Neuronal stem cell (in vitro differentiated cells): ENCODE data around the gene BORCS5.
"Not testable (repeated sequence)": the region's sequence is repeated elsewhere in the genome, so short reads cannot be mapped to it uniquely, and the experiment has no call there.

Source experiments
- DNase-seq: peaks from one replicate; pipeline ENCODE4 v3.0.0-alpha.2; 2013; ENCODE audit warnings: low spot score
- H2AFZ ChIP-seq: one replicate; pipeline ENCODE4 v1.6.1; 2013; ENCODE audit warnings: mild to moderate bottlenecking, low read length, inconsistent platforms
- H2AK5ac ChIP-seq: 2 replicates; pipeline ENCODE4 v1.6.1; 2013; ENCODE audit warnings: low read depth, mild to moderate bottlenecking, inconsistent platforms, low read length, moderate library complexity, mixed read lengths
- H2BK120ac ChIP-seq: 2 replicates; pipeline ENCODE4 v1.6.1; 2013; ENCODE audit warnings: low read depth, mild to moderate bottlenecking, inconsistent platforms, low read length, moderate library complexity, mixed read lengths
- H2BK12ac ChIP-seq: one replicate; pipeline ENCODE4 v1.6.1; 2013; ENCODE audit warnings: low read length, inconsistent platforms
- H2BK15ac ChIP-seq: 2 replicates; pipeline ENCODE4 v1.6.1; 2013; ENCODE audit warnings: mild to moderate bottlenecking, low read length, inconsistent platforms, mixed read lengths
- H2BK5ac ChIP-seq: one replicate; pipeline ENCODE4 v1.6.1; 2013; ENCODE audit warnings: inconsistent platforms, mild to moderate bottlenecking, low read length, moderate library complexity
- H3K14ac ChIP-seq: one replicate; pipeline ENCODE4 v1.6.1; 2013; ENCODE audit warnings: low read length, inconsistent platforms
- H3K18ac ChIP-seq: 2 replicates; pipeline ENCODE4 v1.6.1; 2013; ENCODE audit warnings: low read length, inconsistent platforms
- H3K23ac ChIP-seq: 2 replicates; pipeline ENCODE4 v1.6.1; 2013; ENCODE audit warnings: low read depth, mild to moderate bottlenecking, mixed read lengths, low read length, inconsistent platforms; ENCODE audit not compliant: poor library complexity
- H3K27ac ChIP-seq: replicated peaks from 3 replicates; pipeline ENCODE4 v1.5.1; 2013; ENCODE audit warnings: low read length, inconsistent platforms
- H3K27me3 ChIP-seq, 3 experiments: 2 replicates each; pipeline ENCODE4 v1.6.1; 2013; ENCODE audit warnings: low read length in 3 of 3, mild to moderate bottlenecking in 2 of 3, inconsistent platforms in 1 of 3, low read depth in 1 of 3, mixed read lengths in 1 of 3, moderate library complexity in 1 of 3; ENCODE audit not compliant: control insufficient read depth in 3 of 3, insufficient read depth in 3 of 3
- H3K36me3 ChIP-seq, 2 donors: replicated peaks in 1 of 2; 2 replicates each; pipeline ENCODE4 v1.6.1; 2013; ENCODE audit warnings: low read length in 2 of 2; ENCODE audit not compliant: control insufficient read depth in 2 of 2, insufficient read depth in 2 of 2
- H3K4ac ChIP-seq: 2 replicates; pipeline ENCODE4 v1.6.1; 2013; ENCODE audit warnings: inconsistent platforms, mild to moderate bottlenecking, low read length, moderate library complexity
- H3K4me1 ChIP-seq, 2 donors: 1 replicate in 1 of 2; 2 replicates in 1 of 2; pipeline ENCODE4 v1.6.1; 2013; ENCODE audit warnings: low read length in 2 of 2, low read depth in 1 of 2; ENCODE audit not compliant: control insufficient read depth in 2 of 2, insufficient read depth in 1 of 2
- H3K4me2 ChIP-seq: one replicate; pipeline ENCODE4 v1.6.1; 2013; ENCODE audit warnings: mild to moderate bottlenecking, low read length, inconsistent platforms; ENCODE audit not compliant: insufficient read depth, poor library complexity, severe bottlenecking
- H3K4me3 ChIP-seq, 2 donors: 2 replicates each; pipeline ENCODE4 v1.5.1; 2013; ENCODE audit warnings: low read length in 2 of 2, mild to moderate bottlenecking in 2 of 2, inconsistent platforms in 1 of 2, moderate library complexity in 1 of 2
- H3K79me1 ChIP-seq: one replicate; pipeline ENCODE4 v1.6.1; 2013; ENCODE audit warnings: low read depth, mild to moderate bottlenecking, inconsistent platforms, low read length, moderate library complexity
- H3K9ac ChIP-seq: one replicate; pipeline ENCODE4 v1.6.1; 2013; ENCODE audit warnings: mild to moderate bottlenecking, low read depth, low read length, inconsistent platforms; ENCODE audit not compliant: poor library complexity
- H3K9me3 ChIP-seq, 2 donors: replicated peaks in 1 of 2; 2 replicates each; pipeline versions ENCODE3 to v1.6.1; 2013; ENCODE audit warnings: low read length in 2 of 2, mild to moderate bottlenecking in 2 of 2, inconsistent platforms in 1 of 2, low read depth in 1 of 2, mixed read lengths in 1 of 2, moderate library complexity in 1 of 2; ENCODE audit not compliant: control insufficient read depth in 2 of 2, insufficient read depth in 1 of 2
- H4K8ac ChIP-seq: one replicate; pipeline ENCODE4 v1.6.1; 2013; ENCODE audit warnings: low read depth, mild to moderate bottlenecking, inconsistent platforms, low read length, moderate library complexity
- H4K91ac ChIP-seq: one replicate; pipeline ENCODE4 v1.6.1; 2013; ENCODE audit warnings: low read length, low read depth, mild to moderate bottlenecking, inconsistent platforms; ENCODE audit not compliant: poor library complexity
- WGBS, 2 donors: extraction: QIAGEN DNeasy Blood & Tissue Kit; methylation state at CpG; one replicate each; pipeline ENCODE4 v1.1.7; 2013; ENCODE audit warnings: missing lambda C conversion rate in 2 of 2, mixed read lengths in 1 of 2; ENCODE audit not compliant: insufficient read length in 2 of 2, insufficient replicate concordance in 1 of 2; ENCODE audit errors: extremely low coverage in 2 of 2; 5-methylcytosine and 5-hydroxymethylcytosine counted together

The BORCS5 gene

DNA sequence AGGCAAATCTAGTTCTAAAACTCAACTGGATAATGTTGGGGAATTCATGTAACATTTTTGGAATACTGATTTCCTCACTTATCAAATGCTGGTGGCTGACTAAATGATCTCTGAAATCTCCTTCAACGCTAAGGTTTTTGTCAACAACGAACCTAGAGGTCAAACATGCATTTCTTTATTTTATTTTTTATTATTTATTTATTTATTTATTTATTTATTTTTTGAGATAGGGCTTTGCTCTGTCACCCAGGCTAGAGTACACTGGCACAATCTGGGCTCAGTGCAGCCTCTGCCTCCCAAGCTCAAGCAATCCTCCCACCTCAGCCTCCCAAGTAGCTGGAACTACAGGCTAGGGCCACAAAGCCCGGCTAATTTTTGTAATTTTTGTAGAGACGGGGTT is 141.3 kb downstream of the BORCS5 start:
- Histone ChIP-seq H3K9ac (no peak overlapping the region), H3K18ac (no peak overlapping the region), H2BK120ac (no peak overlapping the region), H3K14ac (no peak overlapping the region), H2BK15ac (no peak overlapping the region), H3K79me1 (no peaks in the 10 kb centered on the region), H3K27ac (no peak overlapping the region), H2BK12ac (no peak overlapping the region), H4K91ac (no peak overlapping the region), H3K23ac (no peak overlapping the region), H2BK5ac (no peak overlapping the region), H2AFZ (no peak overlapping the region), H2AK5ac (no peak overlapping the region), H3K4me3 (no peak overlapping the region), H3K27me3 (no peaks in the 10 kb centered on the region), H3K4me1 (peaks cover 0 to 3% of the 10 kb centered on the region in 2 donors), H3K9me3 (no peaks in the 10 kb centered on the region), H3K36me3 (peaks cover 4 to 36% of the 10 kb centered on the region in 2 donors), H3K4me2 (no peak overlapping the region), H4K8ac (no peak overlapping the region), H3K4ac (no peak overlapping the region)
- no CpG with 5 or more reads among the region's 4 CpGs for WGBS, 2 donors
- no peak for DNase-seq

DNA sequence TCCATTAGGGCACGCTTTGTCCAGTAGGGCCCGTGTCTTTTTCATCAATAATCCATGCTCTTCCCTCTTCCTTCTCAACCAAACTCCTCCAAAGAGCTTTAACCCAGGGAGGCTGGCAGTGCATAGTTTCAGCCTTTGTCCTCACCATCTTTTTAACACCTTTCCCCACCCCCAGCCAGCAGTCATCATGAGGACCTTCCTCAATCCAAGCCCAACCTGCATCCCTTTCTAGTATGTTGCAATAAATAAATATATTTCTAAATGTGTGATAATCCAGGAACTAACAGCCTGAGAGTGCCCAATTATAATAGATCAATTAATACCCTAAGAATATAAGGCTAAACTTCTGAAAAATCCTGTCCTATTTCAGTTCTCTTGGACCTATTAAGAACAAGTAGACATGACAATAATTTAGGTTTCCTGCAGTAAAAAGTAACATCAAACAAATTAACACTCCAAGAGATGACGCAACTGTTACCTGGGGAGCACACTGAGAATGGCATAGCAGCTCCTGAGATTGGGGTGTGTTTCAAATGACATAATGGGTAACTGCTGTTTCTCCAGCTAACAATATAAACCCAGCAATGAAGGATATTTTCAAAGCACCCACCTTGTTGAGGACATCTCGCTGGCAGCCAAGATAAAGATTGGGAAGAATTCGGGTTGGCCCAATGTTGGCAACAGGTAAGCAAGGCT is 143.2 kb downstream of the BORCS5 start:
- no peak overlapping the region for H3K4me2 ChIP-seq
- no peak overlapping the region for H2AK5ac ChIP-seq
- no peak overlapping the region for H3K9ac ChIP-seq
- no peak overlapping the region for H2BK15ac ChIP-seq
- H3K36me3 ChIP-seq = peaks cover 3 to 31% of the 10 kb centered on the region in 2 donors
- H3K18ac ChIP-seq = no peak overlapping the region
- no peaks in the 10 kb centered on the region for H3K79me1 ChIP-seq
- H4K91ac ChIP-seq = no peak overlapping the region
- peaks cover 0 to 4% of the 10 kb centered on the region in 2 donors for H3K4me1 ChIP-seq
- H2BK5ac ChIP-seq = no peak overlapping the region
- no peak for DNase-seq
- no peaks in the 10 kb centered on the region for H3K27me3 ChIP-seq
- no peak overlapping the region for H2AFZ ChIP-seq
- H3K14ac ChIP-seq = no peak overlapping the region
- no peak overlapping the region for H3K4ac ChIP-seq
- H3K9me3 ChIP-seq = no peaks in the 10 kb centered on the region
- H4K8ac ChIP-seq = no peak overlapping the region
- H2BK12ac ChIP-seq = no peak overlapping the region
- H3K4me3 ChIP-seq = no peak overlapping the region
- H3K23ac ChIP-seq = no peak overlapping the region
- no CpG with 5 or more reads among the region's 5 CpGs for WGBS, 2 donors
- no peak overlapping the region for H3K27ac ChIP-seq
- H2BK120ac ChIP-seq = no peak overlapping the region

DNA sequence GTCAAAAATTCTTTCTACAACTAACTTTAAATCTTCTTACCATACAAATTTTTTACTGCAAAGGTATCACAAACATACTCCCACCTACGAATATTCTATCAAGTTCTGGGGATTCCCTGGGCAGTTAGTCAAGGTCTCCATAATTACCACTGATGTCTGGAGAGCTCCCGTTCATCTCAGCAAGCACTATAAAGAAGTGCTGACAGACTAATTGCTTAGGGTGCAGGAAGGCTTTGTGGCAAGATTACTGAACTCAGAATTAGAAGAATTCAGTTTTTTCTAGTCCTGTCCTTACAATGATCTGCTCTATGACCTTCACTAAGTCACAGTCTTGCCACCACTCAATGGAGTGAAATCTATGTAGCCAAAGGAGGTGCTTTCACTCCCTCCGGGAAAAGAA is 144.2 kb downstream of the BORCS5 start:
- H3K14ac ChIP-seq = no peak overlapping the region
- H3K4me3 ChIP-seq = no peak overlapping the region
- no peak overlapping the region for H2AK5ac ChIP-seq
- no peak overlapping the region for H2BK12ac ChIP-seq
- no peak overlapping the region for H3K27ac ChIP-seq
- no peaks in the 10 kb centered on the region for H3K9me3 ChIP-seq
- H4K91ac ChIP-seq = no peak overlapping the region
- no peaks in the 10 kb centered on the region for H3K79me1 ChIP-seq
- no peak overlapping the region for H3K18ac ChIP-seq
- no peak overlapping the region for H3K9ac ChIP-seq
- H2BK120ac ChIP-seq = no peak overlapping the region
- peaks cover 8 to 10% of the 10 kb centered on the region in 2 donors for H3K4me1 ChIP-seq
- H3K4ac ChIP-seq = no peak overlapping the region
- H3K23ac ChIP-seq = no peak overlapping the region
- no peak overlapping the region for H4K8ac ChIP-seq
- DNase-seq = no peak
- H2BK5ac ChIP-seq = no peak overlapping the region
- no peak overlapping the region for H2AFZ ChIP-seq
- H3K4me2 ChIP-seq = no peak overlapping the region
- peaks cover 3 to 24% of the 10 kb centered on the region in 2 donors for H3K36me3 ChIP-seq
- WGBS, 2 donors = 100% methylated on average over 1 of the region's 3 CpGs; no CpG with 5 or more reads in 1 of the 2 donors
- H3K27me3 ChIP-seq = no peaks in the 10 kb centered on the region
- H2BK15ac ChIP-seq = no peak overlapping the region

DNA sequence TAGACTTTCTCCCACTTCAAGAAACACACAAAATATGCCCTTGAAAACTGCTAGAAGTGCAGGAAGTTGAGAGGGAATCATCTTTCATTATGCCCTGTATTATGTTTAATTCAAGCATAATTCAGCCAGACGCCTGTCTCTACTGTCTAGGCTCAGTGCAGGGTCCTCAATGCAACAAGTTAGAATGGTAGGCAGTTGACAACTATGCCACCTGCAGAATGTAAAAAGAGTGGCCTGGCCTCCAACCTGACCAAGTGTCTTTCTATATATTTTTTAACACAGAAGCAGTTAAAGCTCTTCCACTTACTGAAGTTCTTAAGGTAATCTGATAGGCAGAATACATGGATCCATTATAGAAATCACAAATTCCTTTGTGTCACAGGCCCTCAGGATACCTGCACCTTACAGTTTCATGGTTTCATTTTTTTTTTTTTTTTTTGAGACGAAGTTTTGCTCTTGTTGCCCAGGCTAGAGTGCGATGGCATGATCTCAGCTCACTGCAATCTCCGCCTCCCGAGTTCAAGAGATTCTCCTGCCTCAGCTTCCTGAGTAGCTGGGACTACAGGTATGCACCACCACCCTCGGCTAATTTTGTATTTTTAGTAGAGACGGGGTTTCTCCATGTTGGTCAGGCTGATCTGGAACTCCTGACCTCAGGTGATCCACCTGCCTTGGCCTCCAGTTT is 145.4 kb downstream of the BORCS5 start:
- H2BK12ac ChIP-seq, H3K18ac ChIP-seq, H3K9ac ChIP-seq, H4K91ac ChIP-seq, H3K4me2 ChIP-seq, H2AFZ ChIP-seq, H4K8ac ChIP-seq, H2AK5ac ChIP-seq, H3K27me3 ChIP-seq, H3K14ac ChIP-seq, DNase-seq, H3K23ac ChIP-seq, H3K27ac ChIP-seq, H2BK15ac ChIP-seq, H3K9me3 ChIP-seq, H3K4ac ChIP-seq, H2BK120ac ChIP-seq, H3K4me3 ChIP-seq, H3K79me1 ChIP-seq, H2BK5ac ChIP-seq: not testable (repeated sequence)
- WGBS, 2 donors = no CpG with 5 or more reads among the region's 7 CpGs
- Histone ChIP-seq H3K36me3 (peaks cover 3 to 21% of the 10 kb centered on the region in 2 donors), H3K4me1 (peaks cover 13 to 22% of the 10 kb centered on the region in 2 donors)
